GM21423 (cell line): ENCODE results near the gene CUEDC1.

Experiments used
- ATAC-seq: cut with Tn5 transposase; IDR thresholded peaks from one replicate; pipeline ENCODE4 v1.9.1; 2021; ENCODE audit warnings: mild to moderate bottlenecking, moderate library complexity; ENCODE audit not compliant: unreplicated experiment

The CUEDC1 gene

DNA sequence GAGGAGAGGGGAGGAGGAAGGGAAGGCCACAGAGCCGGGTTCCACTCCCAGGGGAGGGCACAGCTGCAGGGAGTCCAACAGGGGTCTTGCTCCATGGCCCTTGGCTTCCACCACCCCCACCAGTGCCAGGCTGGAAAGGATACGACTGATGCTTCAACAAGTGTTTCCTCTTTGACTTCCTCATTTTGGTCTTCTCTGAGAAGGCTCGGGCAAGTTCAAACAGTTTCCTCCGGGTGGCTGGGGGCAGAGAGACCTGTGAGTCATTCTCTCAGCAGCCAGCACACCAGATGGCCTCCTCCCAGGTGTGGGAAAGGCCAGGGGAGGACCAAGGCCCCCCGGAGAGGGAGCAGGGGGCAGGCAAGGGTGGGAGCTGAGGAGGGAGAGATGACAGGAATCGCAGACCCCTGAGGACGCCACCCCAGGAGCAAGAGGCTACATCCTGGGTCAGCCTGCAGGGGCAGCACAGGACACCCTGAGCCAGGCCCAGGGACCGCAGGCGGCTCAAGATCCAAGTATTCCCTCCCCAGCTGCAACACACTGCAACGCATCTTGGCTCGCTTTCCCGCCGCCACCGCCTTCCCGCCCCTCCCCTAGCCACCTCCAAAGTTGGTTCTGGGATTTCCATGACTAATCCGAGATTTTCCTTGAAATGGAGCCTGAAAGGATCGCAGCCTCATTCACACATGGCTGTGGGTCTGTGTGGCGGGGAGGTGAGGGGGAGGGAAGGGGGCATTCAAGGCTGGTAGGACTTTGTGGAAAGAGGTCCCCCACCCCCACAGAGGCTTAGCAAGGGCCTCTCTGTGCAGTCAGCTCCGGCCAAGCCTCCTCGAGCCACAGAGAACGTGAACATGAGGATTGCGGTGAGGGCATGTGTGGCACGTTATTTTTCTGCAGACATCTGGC is 87.0 kb downstream of the CUEDC1 start:
- peak; percentile 83 for ATAC-seq

DNA sequence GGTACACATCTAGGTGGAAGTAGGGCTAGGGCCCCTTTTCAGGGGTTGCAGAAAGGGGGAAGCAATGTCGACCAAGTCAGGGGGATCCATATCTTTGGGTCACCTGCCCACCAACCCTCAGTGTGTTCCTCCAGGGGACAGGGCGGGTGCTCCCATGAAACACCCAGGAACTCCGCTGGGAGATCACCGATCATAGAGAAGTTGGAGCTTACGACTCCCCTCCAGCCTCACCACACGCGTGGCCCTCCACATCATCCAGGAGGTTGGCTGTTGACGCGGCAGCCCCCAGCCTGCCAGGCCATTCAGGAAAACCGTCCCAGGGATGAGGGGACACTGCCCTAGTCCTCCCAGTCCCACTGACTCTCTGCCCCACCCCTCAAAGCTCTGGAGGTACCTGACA is 88.1 kb downstream of the CUEDC1 start:
- no peak for ATAC-seq

DNA sequence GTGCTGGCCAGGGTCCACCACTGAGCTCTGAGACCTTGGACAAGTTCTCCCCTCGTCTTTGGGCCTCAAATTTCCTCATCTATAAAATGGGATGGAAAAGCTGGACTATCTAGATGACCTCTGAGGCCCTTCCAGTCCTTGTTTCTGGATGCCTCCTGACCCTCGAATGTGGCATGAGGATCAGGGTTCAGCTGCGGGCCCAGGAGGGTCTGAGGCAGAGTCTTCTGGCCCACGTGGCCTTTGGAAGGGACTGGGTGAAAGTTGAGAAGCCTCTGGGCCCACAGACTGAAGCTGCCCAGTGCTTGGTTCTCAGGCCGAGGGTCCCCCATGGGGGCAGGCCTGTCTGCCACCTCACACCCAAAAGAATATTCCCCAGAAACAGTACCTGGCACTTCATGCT is 88.5 kb downstream of the CUEDC1 start:
- ATAC-seq = no peak

DNA sequence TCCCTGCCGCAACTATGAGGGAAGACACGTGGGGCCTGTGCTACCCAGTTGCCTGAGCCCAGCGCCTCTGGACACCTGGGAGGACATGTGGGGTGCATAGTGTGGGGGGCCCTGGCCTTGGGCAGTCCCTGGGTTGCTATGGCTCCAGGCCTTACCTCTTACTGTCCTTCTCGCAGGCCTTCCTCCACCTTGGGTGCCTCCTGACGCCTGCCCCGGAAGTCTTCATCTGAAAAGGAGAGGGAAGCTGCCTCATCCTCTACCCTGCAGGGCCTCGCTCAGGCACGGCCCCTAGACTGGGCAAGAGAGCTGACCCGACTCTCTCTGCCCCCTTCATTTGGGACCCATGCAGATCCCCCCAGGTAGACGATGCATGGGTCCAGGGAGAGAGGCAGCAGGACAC is 88.9 kb downstream of the CUEDC1 start:
- ATAC-seq = no peak

DNA sequence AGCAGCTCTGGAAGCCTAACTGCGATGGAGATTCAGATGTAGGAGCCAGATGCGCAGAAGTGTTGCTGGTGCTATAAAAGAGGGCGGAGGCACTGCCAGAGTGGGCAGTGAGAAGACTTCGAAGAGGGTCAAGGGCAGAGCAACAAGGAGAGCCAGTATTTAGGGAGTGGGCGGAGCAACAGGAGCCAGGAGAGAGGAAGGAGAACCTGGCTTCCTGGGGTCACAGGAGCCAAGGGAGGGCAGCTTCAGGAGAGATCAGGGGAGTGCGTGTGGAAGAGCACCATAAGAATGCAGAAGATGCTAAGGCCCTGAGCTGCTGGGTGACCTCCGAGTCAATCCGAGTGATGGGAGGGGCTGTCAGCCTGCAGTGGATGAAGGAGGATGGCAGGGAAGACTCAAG is 90.9 kb downstream of the CUEDC1 start:
- no peak for ATAC-seq

DNA sequence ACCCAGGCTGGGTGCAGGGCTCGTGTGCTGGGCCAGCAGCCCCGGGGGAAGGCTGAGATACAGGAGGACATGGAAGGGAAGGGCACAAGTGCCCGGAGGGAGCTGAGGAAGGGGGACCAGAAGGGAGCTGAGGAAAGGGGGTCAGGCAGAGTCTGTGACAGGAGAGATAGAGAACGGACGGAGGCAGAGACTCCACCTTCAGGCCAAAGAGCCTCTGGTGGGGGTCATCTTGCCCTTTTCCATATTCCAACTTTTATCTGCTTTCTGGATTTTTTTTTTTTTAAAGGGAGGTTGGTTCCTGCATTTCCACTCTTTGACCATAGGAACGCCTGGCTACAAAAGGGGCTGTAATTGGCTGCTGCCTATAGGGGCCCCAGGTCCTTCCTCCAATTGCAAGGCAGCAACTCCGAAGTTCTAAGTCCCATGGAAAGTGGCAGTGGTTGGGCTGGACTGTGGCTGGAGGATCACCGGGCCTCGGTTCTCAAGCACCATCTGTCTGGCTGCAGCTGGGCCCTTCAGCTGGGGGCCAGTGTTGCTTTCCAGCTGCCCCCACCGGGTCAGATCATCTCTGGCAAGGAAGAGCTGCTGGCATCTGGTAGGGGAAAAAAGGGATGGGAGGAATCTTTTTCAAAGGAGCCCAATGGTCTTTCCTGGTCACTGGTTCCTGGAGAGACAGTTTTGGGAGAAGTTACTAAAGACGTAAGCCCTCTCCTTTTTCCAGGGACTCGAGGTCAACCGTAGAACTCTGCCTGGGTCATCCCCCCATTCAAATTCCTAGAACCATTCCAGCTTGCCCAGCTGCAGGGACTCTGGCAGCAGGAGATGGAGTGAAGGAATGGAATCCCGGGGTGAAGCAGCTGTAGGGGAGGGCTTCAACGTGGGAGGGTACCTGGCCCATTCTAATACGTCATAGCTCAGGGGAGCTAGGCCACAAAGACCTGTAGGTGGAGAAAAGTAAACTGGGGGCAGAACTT is 92.2 kb downstream of the CUEDC1 start:
- ATAC-seq = no peak

DNA sequence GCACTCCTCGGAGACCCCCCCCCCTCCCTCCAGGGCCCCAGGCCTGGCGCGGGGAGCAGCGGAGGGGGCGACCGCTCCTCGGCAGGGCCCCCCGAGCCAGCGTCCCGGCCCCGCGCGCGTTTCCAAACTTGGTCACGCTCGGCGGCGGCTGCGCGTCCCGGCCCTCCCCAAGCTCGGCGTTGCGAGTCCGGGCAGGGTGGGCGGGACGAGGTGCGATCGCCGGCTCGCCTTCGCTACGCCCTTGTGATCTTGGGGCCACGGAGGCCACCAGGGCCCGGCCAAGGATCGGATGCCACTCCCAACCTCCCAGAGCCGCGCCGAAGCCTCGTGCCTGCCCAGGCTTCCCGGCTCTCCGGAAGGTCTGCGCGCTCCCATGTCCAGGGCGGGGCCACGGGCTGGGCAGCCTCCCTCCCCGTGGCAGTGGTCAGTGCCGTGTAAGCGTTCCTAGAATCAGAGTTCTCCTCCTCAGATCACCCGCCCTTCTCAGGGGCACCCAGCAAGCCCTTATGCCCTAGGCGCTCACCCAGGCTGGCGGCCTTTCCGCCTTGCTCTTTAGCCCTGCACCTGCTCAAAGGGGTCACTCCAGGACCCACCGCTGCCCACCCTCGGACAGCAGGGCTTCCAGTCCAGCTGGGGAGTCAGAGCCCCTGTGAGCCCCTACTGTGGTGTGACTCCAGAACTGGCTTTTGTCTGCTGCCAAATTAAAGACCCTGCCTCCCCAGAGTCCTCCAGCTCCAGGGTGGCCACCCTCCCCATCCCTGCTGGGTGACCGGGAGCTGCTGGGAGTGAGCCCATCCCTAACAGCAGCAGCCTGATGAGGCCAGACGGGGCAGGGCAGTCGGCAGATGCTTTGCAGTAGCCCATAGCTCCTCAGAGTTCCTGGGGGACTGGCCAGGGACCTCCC is 93.2 kb downstream of the CUEDC1 start:
- no peak for ATAC-seq

DNA sequence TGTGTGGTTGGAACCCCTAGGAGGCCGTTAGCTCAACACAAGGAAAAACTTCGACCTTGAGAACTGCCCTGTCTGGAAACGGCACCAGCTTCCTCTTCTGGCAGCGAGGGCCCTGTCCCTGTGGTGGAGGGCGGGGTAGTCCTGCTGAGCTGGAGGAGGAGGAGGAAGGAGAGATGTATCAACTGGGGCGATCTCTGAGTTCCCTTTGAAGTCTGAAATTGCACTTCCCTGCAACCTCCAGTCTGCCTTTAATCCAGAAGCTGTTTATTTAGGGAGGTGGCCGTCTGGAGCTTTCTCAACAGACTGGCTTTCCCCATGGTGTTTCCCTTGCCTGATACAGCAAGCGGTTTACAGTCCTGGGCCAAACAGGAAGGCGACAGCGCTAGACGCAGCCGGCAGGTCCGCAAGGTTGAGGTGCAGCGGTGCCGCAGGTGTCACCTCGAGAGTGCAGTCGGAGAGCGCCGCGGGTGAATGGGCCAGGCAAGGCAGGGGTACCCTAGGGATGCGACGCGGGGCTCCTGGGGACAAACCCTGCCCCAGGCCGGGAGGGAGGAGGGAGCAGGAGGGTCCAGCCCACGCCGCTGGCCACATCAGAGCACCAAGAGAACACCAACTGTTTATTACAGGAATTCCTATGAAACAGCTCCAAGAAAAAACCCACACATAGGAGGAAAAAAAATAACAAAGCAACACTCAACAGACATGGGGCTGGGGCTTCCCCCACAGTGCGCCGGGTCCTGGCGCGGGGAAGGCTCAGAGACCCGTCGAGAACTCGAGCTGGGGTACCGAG is 94.0 kb downstream of the CUEDC1 start:
- ATAC-seq = no peak

DNA sequence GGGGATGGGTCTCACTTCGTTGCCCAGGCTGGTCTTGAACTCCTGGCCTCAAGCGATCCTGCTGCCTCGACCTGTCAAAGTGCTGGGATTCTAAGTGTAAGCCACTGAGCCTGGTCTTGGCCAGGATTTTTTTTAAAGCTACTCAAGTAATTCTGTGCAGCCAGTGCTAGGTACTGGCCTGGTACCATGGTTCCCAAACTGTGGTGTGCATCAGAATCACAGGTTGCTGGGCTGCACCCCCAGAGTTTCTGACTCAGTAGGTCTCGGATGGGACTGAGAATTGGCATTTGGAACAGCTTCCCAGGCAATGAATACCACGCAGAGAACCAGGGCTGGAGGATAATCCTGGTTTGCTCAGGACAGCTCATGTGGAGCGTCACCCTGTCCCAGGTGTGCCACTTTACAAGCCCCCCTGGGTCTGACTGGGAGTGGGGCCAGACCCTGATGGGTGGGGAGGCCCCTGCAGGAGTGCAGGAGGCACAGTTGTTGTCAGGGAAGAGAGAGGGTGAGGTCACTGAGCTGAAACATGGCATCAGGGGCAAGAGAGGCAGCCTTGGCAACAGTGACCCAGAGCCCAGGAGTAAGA is 94.7 kb downstream of the CUEDC1 start:
- no peak for ATAC-seq

DNA sequence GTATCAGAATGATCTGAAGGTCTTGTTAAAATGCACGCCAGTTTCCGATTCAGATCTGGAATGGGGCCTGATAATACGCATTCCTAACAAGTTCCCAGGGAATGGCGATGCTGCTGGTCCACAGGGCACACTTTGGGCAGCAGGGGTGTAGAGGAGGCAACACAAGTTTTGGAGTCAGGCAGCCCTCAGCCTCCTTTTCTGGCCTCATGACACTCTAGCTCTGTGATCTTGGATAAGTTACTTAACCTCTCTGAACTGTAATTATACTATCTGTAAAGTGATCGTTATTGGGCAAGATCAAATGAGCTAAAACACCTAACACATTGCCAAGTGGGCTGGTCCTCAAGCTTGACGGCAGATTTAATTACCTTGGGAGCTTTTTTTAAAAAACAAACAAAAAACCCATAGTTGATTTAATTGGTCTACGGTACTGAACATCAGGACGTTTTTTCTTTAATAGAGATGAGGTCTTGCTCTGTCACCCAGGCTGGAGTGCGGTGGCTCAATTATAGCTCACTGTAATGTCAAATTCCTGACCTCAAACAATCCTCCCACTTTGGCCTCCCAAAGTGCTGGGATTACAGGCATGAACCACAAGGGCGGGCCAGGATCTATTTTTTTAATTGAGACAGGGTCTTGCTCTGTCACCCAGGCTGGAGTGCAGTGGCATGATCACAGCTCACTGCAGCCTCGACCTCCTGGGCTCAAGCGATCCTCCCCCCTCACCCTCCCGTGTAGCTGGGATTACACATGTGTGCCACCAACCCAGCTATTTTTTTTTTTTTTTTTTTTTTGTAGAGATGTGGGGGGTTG is 95.4 kb downstream of the CUEDC1 start:
- ATAC-seq = no peak

DNA sequence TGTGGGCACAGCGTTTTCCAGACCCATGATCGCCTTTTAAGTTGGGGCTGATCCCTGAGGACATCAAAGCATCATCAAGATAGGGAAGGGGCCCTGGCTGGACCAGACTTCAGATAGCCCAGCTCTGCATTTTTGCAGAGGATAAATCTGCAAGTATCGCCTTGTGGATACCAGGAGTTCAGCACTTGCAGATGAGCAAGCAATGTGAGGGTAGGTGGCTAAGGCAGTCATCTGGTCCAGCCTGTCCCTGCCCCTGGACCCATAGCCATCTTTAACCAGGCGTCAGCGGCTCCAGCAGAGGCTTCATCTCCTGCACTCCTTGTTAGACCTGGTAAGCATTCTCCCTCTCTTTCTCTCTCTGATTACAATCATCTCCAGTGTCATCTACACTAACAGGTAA is 96.4 kb downstream of the CUEDC1 start:
- no peak for ATAC-seq

DNA sequence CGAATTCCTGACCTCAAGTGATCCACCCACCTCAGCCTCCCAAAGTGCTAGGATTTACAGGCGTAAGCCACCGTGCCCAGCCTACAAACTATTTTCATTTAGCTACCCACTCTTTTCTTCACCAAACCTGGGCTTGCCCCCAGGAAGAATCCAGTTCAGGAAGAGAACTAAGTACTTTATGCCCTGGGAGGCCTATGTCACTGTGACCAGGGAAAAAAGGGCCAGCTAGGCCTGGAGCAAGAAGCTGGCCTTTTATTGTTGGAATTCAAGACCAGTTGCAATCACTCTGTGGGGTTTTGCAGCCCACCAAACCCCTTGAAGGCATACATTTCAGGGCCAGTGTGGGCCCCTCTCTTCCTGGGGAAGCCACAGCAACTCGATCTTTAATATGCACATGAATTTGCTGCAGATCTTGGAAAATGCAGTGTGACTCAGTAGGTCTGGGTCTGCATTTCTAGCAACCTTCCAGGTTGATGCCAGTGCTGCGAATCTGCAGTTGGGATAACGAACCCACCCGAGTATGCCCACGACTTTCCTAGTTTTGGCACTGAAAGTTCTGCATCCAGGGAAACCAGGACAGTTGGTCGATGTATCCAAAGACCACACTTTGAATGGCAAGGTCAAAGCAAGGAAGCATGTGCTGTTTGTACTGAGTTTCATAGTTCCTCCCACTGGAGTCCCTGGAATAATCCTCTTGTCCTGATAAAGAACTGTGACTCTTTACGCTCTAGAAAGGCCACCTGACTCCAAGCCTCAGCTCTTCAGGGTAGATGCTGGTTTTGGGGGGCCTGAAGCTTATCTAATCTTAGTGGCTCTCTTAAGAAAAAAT is 98.2 kb downstream of the CUEDC1 start:
- no peak for ATAC-seq

DNA sequence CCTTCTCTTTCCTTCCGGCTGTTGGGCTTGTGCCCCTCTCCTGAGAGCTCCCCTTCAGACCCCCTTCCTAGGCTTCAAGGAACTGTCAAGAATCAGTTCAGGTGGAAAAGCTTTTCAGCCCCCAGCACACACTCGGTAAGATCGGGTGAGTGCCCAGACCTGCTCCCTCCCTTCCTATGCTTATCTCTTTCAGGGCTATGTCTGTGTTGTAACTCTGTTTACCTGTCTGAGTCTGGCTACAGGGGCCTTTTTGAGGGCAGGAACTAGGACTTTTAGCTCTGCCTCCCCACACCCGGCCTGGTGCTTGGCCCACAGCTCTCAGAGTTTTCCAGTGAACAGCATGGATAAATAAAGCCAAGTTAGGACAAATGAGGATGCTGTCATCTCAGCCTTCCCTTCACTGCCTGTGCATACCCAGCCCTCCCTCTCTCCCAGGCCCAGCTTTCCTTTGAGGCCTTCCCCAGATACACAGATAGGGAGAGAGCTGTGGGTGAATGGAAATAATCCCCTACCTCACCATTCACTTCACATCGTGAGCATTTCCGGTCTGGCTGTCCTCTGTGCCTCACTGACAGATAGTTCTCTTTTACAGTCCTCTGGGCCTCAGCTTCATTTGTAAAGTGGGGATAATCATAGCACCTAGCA is 99.7 kb downstream of the CUEDC1 start:
- no peak for ATAC-seq

DNA sequence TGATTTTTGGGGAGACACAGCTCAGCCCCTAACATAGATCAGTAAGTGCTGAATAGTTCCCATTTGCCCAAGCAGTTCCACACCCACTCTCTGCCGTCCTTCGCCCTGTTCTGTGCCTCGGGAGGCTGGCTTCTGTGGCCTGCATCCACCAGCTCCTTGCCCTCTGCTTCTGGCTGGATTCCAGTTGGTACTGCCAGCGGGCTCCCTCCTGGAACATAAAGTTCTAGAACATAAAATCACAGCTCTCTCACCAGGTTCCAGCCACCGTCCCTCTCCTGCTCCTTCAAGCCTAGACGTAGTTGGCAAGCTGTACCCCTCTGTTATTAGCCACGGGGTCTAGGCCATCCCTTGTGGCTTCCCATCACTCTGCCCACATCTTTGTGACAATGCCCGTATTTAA is 101.5 kb downstream of the CUEDC1 start:
- no peak for ATAC-seq

DNA sequence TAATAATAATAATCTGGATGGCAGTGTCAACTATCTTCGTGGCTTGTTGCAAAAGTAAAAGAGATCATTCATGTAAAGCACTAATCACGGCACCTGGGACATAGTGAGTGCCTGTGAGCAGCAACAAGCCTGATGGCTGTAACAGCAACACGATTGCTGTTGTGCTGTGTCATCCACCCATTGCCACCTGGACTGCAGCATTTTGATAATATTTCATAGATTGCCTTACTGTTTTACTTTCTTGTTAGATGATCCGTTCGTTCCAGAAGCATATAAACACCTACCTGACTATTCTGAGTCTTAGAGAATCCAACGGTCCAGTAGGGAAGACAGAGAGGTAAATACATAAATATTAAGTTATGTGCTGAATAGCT is 102.3 kb downstream of the CUEDC1 start:
- no peak for ATAC-seq

DNA sequence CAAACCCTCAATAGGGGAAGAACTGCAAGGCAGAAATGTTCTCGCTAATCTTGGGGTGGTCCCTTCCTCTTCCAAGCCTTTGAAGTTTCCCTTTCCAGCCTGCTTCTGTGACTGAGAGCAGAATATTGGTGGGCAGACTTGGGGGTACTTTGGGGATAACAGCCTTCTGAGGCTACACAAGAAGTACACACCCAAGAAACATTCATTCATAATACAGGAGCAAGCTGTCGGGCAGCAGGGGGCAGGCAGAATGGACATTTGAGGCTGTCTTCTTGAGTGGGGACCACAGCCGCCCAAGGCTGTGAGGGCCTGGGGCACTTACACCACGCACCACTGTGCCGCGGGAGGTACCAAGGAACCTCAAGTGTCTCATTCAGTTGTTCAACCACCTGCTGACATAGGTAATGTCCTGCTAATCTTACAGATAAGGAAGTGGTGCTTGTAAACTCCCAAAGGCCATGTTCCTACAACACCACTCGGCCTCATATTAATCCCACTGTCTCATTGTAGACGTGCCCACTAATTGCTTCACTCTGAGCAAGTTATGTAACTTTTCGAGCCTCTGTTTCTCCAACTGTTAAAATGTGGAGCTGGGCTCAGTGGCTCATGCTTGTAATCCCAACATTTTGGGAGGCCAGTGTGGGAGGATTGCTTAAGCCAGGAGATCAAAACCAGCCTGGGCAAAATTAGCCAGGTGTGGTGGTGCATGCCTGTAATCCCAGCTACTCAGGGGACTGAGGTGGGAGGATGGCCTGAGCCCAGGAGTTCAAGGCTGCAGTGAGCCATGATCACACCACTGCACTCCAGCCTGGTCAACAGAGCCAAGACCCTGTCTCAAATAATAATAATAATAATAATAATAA is 102.9 kb downstream of the CUEDC1 start:
- no peak for ATAC-seq
